K562 (cell line): Measurements from ENCODE around the gene SSR2. TPM values are rescaled to one million over a fixed set of nuclear protein-coding genes. Genes with fewer than 3 reads are reported as not detected.
A peak's percentile ranks its signal among the peaks of the same experiment; 100 is the strongest.

Source experiments
- ATAC-seq: fragments of 200-7000 bp; cut with Tn5 transposase; 3 replicates; pipeline ENCODE4 v1.9.1; 2020; ENCODE audit warnings: moderate library complexity
- BruUV-seq: library from RNA; stranded (reverse); fragments of 400-500 nt; replicated peaks from 2 replicates; lab custom pipeline; 2021; lab: Mats Ljungman, UMichigan
- CTCF ChIA-PET: fragments of 300-600 bp; formaldehyde crosslinking; extraction: SDS; loops from one replicate; lab custom pipeline; 2021; ENCODE audit warnings: low intra/inter-chr PET ratio; lab: Yijun Ruan, JAX
- POLR2A ChIA-PET: fragments of 300-600, 350-650 bp; sonication (Branson Sonifier 250); formaldehyde crosslinking; extraction: SDS; loops from one replicate; lab custom pipeline; 2021; ENCODE audit warnings: antibody characterized with exemption, inconsistent platforms; lab: Yijun Ruan, JAX
- DNase-seq, 4 experiments: peaks; one replicate each; pipeline versions ENCODE4 v3.0.0 to v3.0.0-alpha.2; 2011 to 2018; ENCODE audit warnings: low spot score in 3 of 4, mixed read lengths in 3 of 4; ENCODE audit errors: extremely low read depth in 1 of 4
- FAIRE-seq: peaks from 2 replicates; lab custom pipeline; 2011; peaks lifted over from hg19 to GRCh38; lab: Jason Lieb, UNC
- H2AFZ ChIP-seq: 2 replicates; pipeline ENCODE4 v1.6.0; 2011; ENCODE audit warnings: low read depth, low read length, control low read depth, inconsistent platforms
- H3K27ac ChIP-seq: fragments of 200-600 bp; 3 replicates; pipeline ENCODE4 v1.8.0; 2011; ENCODE audit warnings: low read depth, mild to moderate bottlenecking, control low read depth, inconsistent platforms, low read length, moderate library complexity, mixed read lengths; ENCODE audit errors: extremely low read depth
- H3K27me3 ChIP-seq, 2 experiments: fragments of 300-600 bp in 1 of 2; 2 replicates in 1 of 2; 3 replicates in 1 of 2; pipeline versions ENCODE4 v1.6.0 to v1.8.0; 2011; ENCODE audit warnings: inconsistent platforms in 2 of 2, low read length in 2 of 2, mild to moderate bottlenecking in 1 of 2, mixed read lengths in 1 of 2, moderate library complexity in 1 of 2; ENCODE audit not compliant: control insufficient read depth in 2 of 2, insufficient read depth in 2 of 2
- H3K36me3 ChIP-seq: fragments of 300-600 bp; 3 replicates; pipeline ENCODE4 v1.8.0; 2011; ENCODE audit warnings: mild to moderate bottlenecking, low read length, inconsistent platforms; ENCODE audit not compliant: control insufficient read depth, insufficient read depth
- H3K4me1 ChIP-seq, 2 experiments: fragments of 200-600 bp in 1 of 2; replicated peaks in 1 of 2; 2 replicates in 1 of 2; 3 replicates in 1 of 2; pipeline versions ENCODE4 v1.5.1 to v1.8.0; 2011; ENCODE audit warnings: inconsistent platforms in 2 of 2, low read length in 2 of 2, mild to moderate bottlenecking in 1 of 2, mixed read lengths in 1 of 2, moderate library complexity in 1 of 2; ENCODE audit not compliant: control insufficient read depth in 2 of 2, insufficient read depth in 2 of 2
- H3K4me2 ChIP-seq: 2 replicates; pipeline ENCODE4 v1.6.1; 2011; ENCODE audit warnings: low read length, control low read depth, inconsistent platforms, mixed read lengths; ENCODE audit not compliant: insufficient read depth
- H3K4me3 ChIP-seq: fragments of 200-600 bp; sonication (generic), shearing (Covaris generic); 2 replicates; pipeline ENCODE4 v1.5.1; 2016; ENCODE audit warnings: control low read depth, inconsistent platforms
- H3K79me2 ChIP-seq: fragments of 200-600 bp; 3 replicates; pipeline ENCODE4 v1.8.0; 2011; ENCODE audit warnings: low read length, inconsistent platforms; ENCODE audit not compliant: control insufficient read depth, insufficient read depth
- H3K9ac ChIP-seq, 2 experiments: 2 replicates each; pipeline versions ENCODE4 v1.6.0 to v1.6.1; 2011; ENCODE audit warnings: low read depth in 2 of 2, low read length in 2 of 2, control low read depth in 1 of 2, inconsistent platforms in 1 of 2, mild to moderate bottlenecking in 1 of 2, mixed read lengths in 1 of 2; ENCODE audit not compliant: insufficient read depth in 1 of 2
- H3K9me1 ChIP-seq: one replicate; pipeline ENCODE4 v1.6.0; 2011; ENCODE audit warnings: inconsistent platforms, mild to moderate bottlenecking, low read length, moderate library complexity; ENCODE audit not compliant: control insufficient read depth, insufficient read depth
- H3K9me3 ChIP-seq: replicated peaks from 2 replicates; pipeline ENCODE4 v1.5.1; 2011; ENCODE audit warnings: low read depth, low read length, inconsistent platforms; ENCODE audit not compliant: control insufficient read depth, insufficient read depth
- H4K20me1 ChIP-seq: replicated peaks from 2 replicates; pipeline ENCODE4 v1.6.1; 2011; ENCODE audit warnings: low read length, inconsistent platforms, mixed read lengths; ENCODE audit not compliant: control insufficient read depth, insufficient read depth
- PML ChIP-seq: IDR thresholded peaks from 2 replicates; pipeline ENCODE4 v1.6.1; 2012; ENCODE audit warnings: low read length, inconsistent platforms
- POLR2G ChIP-seq: fragments of 200-400 bp; formaldehyde crosslinking; IDR thresholded peaks from 2 replicates; pipeline ENCODE4 v1.6.1; 2017; ENCODE audit warnings: low read depth, mild to moderate bottlenecking, antibody characterized with exemption, low read length, moderate library complexity
- RBFOX2 ChIP-seq: fragments of 200-400 bp; formaldehyde crosslinking; IDR thresholded peaks from 2 replicates; pipeline ENCODE4 v1.6.1; 2017; ENCODE audit warnings: low read depth, mild to moderate bottlenecking, low read length, moderate library complexity
- TFAP4 ChIP-seq: sonication (generic); formaldehyde crosslinking; IDR thresholded peaks from 2 replicates; pipeline ENCODE4 v1.8.0; 2022; ENCODE audit warnings: missing genetic modification reagents, mild to moderate bottlenecking, moderate library complexity, borderline replicate concordance
- WGBS: fragments of 100-300 bp; shearing (Covaris generic); methylation state at CpG from one replicate; pipeline ENCODE4 v1.1.6; 2016; ENCODE audit warnings: low coverage, mixed read lengths; ENCODE audit not compliant: insufficient coverage; ENCODE audit errors: missing lambda C conversion rate; 5-methylcytosine and 5-hydroxymethylcytosine counted together
- in situ Hi-C: fragments of 300-500 bp; cut with MboI; formaldehyde crosslinking; loops from 4 replicates; pipeline ENCODE4 v1.15.0; 2018; ENCODE audit warnings: inconsistent platforms, mixed read lengths
- intact Hi-C: fragments of 100-400 bp; cut with micrococcal nuclease; formaldehyde crosslinking; loops from 2 replicates; pipeline ENCODE4 v1.14.2; 2022
- polyA plus RNA-seq, 8 experiments: library from polyadenylated mRNA; depleted of rRNA in 4 of 8; stranded (reverse) in 5 of 8; unstranded in 3 of 8; fragments of >200 nt; fragmentation: Nextera tagmentation in 2 of 8; fragmentation: Illumina TruSeq in 1 of 8; extraction: Ambion mirVana in 2 of 8; extraction: Trizol in 1 of 8; gene quantifications; 2 replicates each; pipeline versions ENCODE4 v1.2.1 to v1.2.3, GENCODE V29; 2011 to 2014; ENCODE audit warnings: inconsistent platforms in 1 of 8, missing spikeins in 1 of 8
- total RNA-seq, 7 experiments: library from RNA; depleted of rRNA in 6 of 7; stranded (reverse); fragments of >200 nt in 6 of 7; fragmentation: Illumina TruSeq in 2 of 7; extraction: Trizol in 2 of 7; gene quantifications; 2 replicates each; pipeline versions ENCODE4 v1.2.1 to v1.2.3, GENCODE V29; 2011 to 2021; ENCODE audit warnings: low replicate concordance in 1 of 7

SSR2 gene
- total and polyA plus RNA-seq, 9 of the 15 experiments (the other 6 are each of a cell fraction or from before 2014, with no cell fraction given), result 161 to 411 (median 240) TPM

- H3K4me3 ChIP-seq, result peak overlapping the region; percentile 82; the same call in 1 of the 2 replicates
- BruUV-seq, result no TSS peak
- ATAC-seq (no peak), DNase-seq (no peak), FAIRE-seq (no peak)
- intact Hi-C loops (no loop called here), in situ Hi-C loops (no loop called here)
- no peaks in the 10 kb centered on the region for H3K27me3 ChIP-seq
- 72% methylated on average over 13 of the region's 13 CpGs for WGBS
- H3K27ac ChIP-seq, result peak overlapping the region; percentile 93
- H3K79me2 ChIP-seq, result peaks cover 97% of the 10 kb centered on the region
- H3K4me2 ChIP-seq, result peak overlapping the region; percentile 97
- H4K20me1 ChIP-seq, result peaks cover 14% of the 10 kb centered on the region; the same call in 1 of the 2 replicates
- TF ChIP-seq POLR2G, result 0 out of 2 replicates have a peak, but pooled peaks have one; percentile 27
- 0 out of 2 replicates have a peak, but pooled peaks have one; percentile 14 for TF ChIP-seq TFAP4 (CRISPR knock-in tag)
- no peak for TF ChIP-seq PML
- TF ChIP-seq RBFOX2, result peak; percentile 48
- H2AFZ ChIP-seq, result no peak overlapping the region
- H3K9me3 ChIP-seq, result no peaks in the 10 kb centered on the region
- H3K4me1 ChIP-seq, result peaks cover 58 to 74% of the 10 kb centered on the region in 2 experiments
- POLR2A ChIA-PET, result interaction anchor here (0.6 to 8.5 kb wide), 13 partner anchors 9 to 227 kb away, joined by 3 to 50 read pairs (median 3); partner anchors contain the start of genes KHDC4 and SYT11
- no peaks in the 10 kb centered on the region for H3K9me1 ChIP-seq
- H3K36me3 ChIP-seq, result peaks cover 41% of the 10 kb centered on the region; the same call in 2 of the 3 replicates
- CTCF ChIA-PET, result no interaction called here
- H3K9ac ChIP-seq, result peak overlapping the region; percentile 89 to 97
These were observed 46.3 kb downstream of the SSR2 start for GRCh38 chr1:155974208-155975115.
